ENCODE measurements around the gene KIAA1549. TPM values are rescaled to one million over a fixed set of nuclear protein-coding genes. Genes with fewer than 3 reads are reported as not detected.
A peak's percentile ranks its signal among the peaks of the same experiment; 100 is the strongest.
"Not testable (repeated sequence)": the region's sequence is repeated elsewhere in the genome, so short reads cannot be mapped to it uniquely, and the experiment has no call there.

KIAA1549 gene
- total RNA-seq, 4 donors from 2014 or later, result 0.27 to 2.8 (median 0.78) TPM

DNA sequence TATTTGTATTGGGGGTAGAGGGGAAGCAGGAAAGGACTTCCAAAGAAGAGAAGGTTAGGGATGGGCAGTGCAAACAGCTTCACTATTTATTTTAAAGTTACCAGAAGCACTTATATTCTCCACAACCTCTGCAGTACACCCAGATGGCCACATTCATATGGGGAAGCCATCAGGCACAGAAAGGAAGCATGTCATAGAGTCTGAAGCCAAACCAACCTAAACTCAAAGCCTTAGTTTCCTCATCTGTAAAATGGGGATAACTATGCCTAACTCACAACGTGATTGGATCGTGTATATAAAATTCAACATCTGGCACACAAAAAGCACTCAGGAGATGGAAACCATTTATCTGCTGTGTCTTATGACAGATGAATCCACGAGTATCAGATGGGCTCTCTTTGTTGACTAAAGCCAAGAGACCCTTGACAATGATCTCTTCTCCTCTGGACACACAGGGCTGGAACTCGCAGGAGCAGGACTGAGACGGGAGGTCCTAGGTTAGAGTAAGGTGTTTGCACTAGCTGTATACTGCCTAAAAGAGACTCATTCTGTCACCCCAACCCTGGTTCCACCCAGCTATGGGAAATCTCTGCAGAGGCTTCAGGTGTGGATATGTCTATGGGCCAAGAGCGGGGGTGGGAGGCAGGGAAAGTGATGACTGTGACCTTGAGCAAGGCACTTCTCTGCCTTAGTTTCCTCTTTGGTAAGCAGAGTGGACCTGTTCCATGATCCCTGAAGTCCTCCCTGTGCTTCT lies 1.8 kb downstream of the KIAA1549 start:
- no peak overlapping the region for H3K4me3 ChIP-seq (ENCODE audit: low read depth, poor library complexity, severe bottlenecking)
- DNase-seq (ENCODE audit: low spot score in 2 of 2), result peak in 1 of 2 donors; percentile 77
- TF ChIP-seq, protein P1, sequence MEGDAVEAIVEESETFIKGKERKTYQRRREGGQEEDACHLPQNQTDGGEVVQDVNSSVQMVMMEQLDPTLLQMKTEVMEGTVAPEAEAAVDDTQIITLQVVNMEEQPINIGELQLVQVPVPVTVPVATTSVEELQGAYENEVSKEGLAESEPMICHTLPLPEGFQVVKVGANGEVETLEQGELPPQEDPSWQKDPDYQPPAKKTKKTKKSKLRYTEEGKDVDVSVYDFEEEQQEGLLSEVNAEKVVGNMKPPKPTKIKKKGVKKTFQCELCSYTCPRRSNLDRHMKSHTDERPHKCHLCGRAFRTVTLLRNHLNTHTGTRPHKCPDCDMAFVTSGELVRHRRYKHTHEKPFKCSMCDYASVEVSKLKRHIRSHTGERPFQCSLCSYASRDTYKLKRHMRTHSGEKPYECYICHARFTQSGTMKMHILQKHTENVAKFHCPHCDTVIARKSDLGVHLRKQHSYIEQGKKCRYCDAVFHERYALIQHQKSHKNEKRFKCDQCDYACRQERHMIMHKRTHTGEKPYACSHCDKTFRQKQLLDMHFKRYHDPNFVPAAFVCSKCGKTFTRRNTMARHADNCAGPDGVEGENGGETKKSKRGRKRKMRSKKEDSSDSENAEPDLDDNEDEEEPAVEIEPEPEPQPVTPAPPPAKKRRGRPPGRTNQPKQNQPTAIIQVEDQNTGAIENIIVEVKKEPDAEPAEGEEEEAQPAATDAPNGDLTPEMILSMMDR (IDR thresholded peaks at IDR 0.05), result no peak
- TF ChIP-seq POLR2A (IDR thresholded peaks at IDR 0.05), result no peak
- intact Hi-C loops (cut with DNase I; ENCODE audit: low total_unique reads), result no loop called here
- 95% methylated on average over 6 of the region's 6 CpGs for WGBS, 2 donors

DNA sequence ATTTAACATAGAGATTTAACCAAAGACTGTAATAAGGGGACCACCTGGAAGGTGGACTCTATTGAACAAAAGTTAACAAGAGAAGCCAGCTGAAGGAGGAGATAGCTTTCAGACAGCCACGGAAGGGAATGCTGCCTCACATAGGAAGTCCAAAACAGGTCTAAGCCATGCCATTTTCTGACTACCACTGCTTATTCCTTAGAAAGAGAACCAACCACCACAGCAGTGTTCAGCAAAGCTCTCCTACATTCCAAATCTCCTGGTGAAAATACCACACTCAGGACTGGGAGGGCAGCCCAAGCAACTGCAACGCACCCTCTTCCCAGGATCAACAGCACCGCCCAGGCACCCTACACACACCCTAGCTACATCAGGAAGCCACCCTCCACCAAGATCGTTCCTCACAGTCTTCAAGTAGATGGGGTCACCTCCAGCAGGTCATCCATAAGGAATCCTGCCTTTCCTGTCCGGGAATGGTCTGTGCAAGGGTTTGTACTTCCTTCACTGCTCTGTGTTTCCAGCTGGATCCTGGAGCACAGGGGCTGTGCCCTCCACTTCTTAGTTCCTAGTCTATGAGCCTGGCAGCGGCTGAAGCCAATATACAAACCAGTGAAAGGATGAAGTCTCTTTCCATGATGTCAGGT lies 2.5 kb downstream of the KIAA1549 start:
- intact Hi-C loops (cut with DNase I; ENCODE audit: low total_unique reads), result no loop called here
- no peak overlapping the region for H3K4me3 ChIP-seq (ENCODE audit: low read depth, poor library complexity, severe bottlenecking)
- DNase-seq (ENCODE audit: low spot score in 2 of 2), result peak in 1 of 2 donors; percentile 60
- 73 to 76% methylated on average over 6 of the region's 6 CpGs for WGBS, 2 donors
- TF ChIP-seq, protein P1 (IDR thresholded peaks at IDR 0.05), result no peak
- no peak for TF ChIP-seq POLR2A (IDR thresholded peaks at IDR 0.05)

DNA sequence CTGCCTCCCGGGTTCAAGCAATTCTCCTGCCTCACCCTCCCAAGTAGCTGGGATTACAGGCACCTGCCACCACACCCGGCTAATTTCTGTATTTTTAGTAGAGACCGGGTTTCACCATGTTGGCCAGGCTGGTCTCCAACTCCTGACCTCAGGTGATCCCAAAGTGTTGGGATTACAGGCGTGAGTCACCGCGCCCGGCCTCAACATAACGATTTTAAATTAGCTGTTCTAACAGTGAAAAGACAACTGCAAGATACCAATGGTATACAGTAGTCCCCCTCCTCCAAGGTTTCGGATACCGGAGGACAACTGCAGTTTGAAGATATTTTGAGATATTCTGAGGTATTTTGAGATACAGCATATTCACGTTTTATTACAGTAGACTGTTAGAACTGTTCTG lies 5.0 kb downstream of the KIAA1549 start:
- intact Hi-C loops (cut with DNase I; ENCODE audit: low total_unique reads); H3K4me3 ChIP-seq (ENCODE audit: low read depth, poor library complexity, severe bottlenecking): not testable (repeated sequence)
- 86% methylated on average over 11 of the region's 11 CpGs for WGBS, 2 donors
- peak in 1 of 2 donors; percentile 31 for DNase-seq (ENCODE audit: low spot score in 2 of 2)

- WGBS, 2 donors, result 47 to 52% methylated on average over 5 of the region's 5 CpGs
- intact Hi-C loops (cut with DNase I; ENCODE audit: low total_unique reads), result no loop called here
- DNase-seq (ENCODE audit: low spot score in 2 of 2), result peak in 1 of 2 donors; percentile 4
- no peak overlapping the region for H3K4me3 ChIP-seq (ENCODE audit: low read depth, poor library complexity, severe bottlenecking)
- TF ChIP-seq POLR2A (IDR thresholded peaks at IDR 0.05), result no peak
- TF ChIP-seq, protein P1 (IDR thresholded peaks at IDR 0.05), result no peak
These were observed 5.7 kb downstream of the KIAA1549 start for GRCh38 chr7:138975343-138976104.

GRCh38 chr7:138974675-138975292 lies 6.4 kb downstream of the KIAA1549 start:
- H3K4me3 ChIP-seq (ENCODE audit: low read depth, poor library complexity, severe bottlenecking), result no peak overlapping the region
- intact Hi-C loops (cut with DNase I; ENCODE audit: low total_unique reads), result no loop called here
- DNase-seq (ENCODE audit: low spot score in 2 of 2), result peak in 1 of 2 donors; percentile 49
- WGBS, 2 donors, result 77 to 84% methylated on average over 5 of the region's 5 CpGs
- TF ChIP-seq, protein P1 (IDR thresholded peaks at IDR 0.05), result no peak

Data from lower leg skin (tissue), 4 donors.